Stimulated activated CD4-positive, alpha-beta T cell treated with anti-CD3 and anti-CD28 coated beads, Interleukin-2, amount 100 ng/mL, for 24 hours (primary cell): ENCODE data around the gene OLIG1.

Experiments
- DNase-seq, 2 donors: peaks; one replicate each; pipeline ENCODE4 v3.0.0-alpha.2; 2020

Gene OLIG1

GRCh38 chr21:33069994-33070743 is at the start of gene OLIG1:
OLIG1 (plus strand) TSS chr21:33070141; CDS start chr21:33070247, 106 bp downstream.
- DNase-seq = peak; percentile 37 to 69

GRCh38 chr21:33020558-33021100 is 49.3 kb upstream of the OLIG1 start:
- no peak for DNase-seq

GRCh38 chr21:33021150-33021549 is 48.8 kb upstream of the OLIG1 start:
- DNase-seq = no peak

GRCh38 chr21:33021667-33022066 is 48.3 kb upstream of the OLIG1 start:
- DNase-seq = no peak

- no peak for DNase-seq
Measured at GRCh38 chr21:33022489-33022827, 47.5 kb upstream of the OLIG1 start.

- peak in 1 of 2 donors; percentile 8 for DNase-seq
Measured at GRCh38 chr21:33022828-33023573, 46.9 kb upstream of the OLIG1 start.

GRCh38 chr21:33023574-33024200 is 46.3 kb upstream of the OLIG1 start:
- peak in 1 of 2 donors; percentile 28 for DNase-seq

GRCh38 chr21:33024201-33025103 is 45.5 kb upstream of the OLIG1 start:
- peak in 1 of 2 donors; percentile 13 for DNase-seq

- peak in 1 of 2 donors; percentile 16 for DNase-seq
Measured at GRCh38 chr21:33025106-33025488, 44.8 kb upstream of the OLIG1 start.

- peak in 1 of 2 donors; percentile 31 for DNase-seq
Measured at GRCh38 chr21:33025489-33026442, 44.2 kb upstream of the OLIG1 start, which contains the start of gene OLIG2. OLIG2 (plus strand) TSS chr21:33025935; CDS start chr21:33026863, 928 bp downstream.

GRCh38 chr21:33026443-33026858 is 43.5 kb upstream of the OLIG1 start:
- DNase-seq = no peak

GRCh38 chr21:33026878-33027400 is 43.0 kb upstream of the OLIG1 start:
- peak in 1 of 2 donors; percentile 15 for DNase-seq

- peak in 1 of 2 donors; percentile 24 for DNase-seq
Measured at GRCh38 chr21:33027401-33028286, 42.3 kb upstream of the OLIG1 start.

GRCh38 chr21:33028287-33028670 is 41.7 kb upstream of the OLIG1 start:
- DNase-seq = no peak

GRCh38 chr21:33028773-33029384 is 41.1 kb upstream of the OLIG1 start:
- peak in 1 of 2 donors; percentile 52 for DNase-seq

- no peak for DNase-seq
Measured at GRCh38 chr21:33029385-33029921, 40.5 kb upstream of the OLIG1 start.

GRCh38 chr21:33029975-33030461 is 39.9 kb upstream of the OLIG1 start:
- no peak for DNase-seq

- no peak for DNase-seq
Measured at GRCh38 chr21:33030633-33031032, 39.3 kb upstream of the OLIG1 start.
